SK-N-MC (cell line): ENCODE results near the gene TRIM37.

Experiments
- EZH2 ChIP-seq: fragments of 200-600 bp; sonication (generic); IDR thresholded peaks from one replicate; pipeline ENCODE4 v1.6.1; 2017; ENCODE audit warnings: antibody characterized with exemption
- FOXP2 ChIP-seq: optimal IDR thresholded peaks from 2 replicates; pipeline ENCODE3; 2011; ENCODE audit warnings: mild to moderate bottlenecking, moderate library complexity; ENCODE audit not compliant: insufficient read depth; ENCODE audit errors: extremely low read length, control extremely low read depth
- POLR2AphosphoS5 ChIP-seq: IDR thresholded peaks from 2 replicates; pipeline ENCODE4 v1.6.1; 2012; ENCODE audit warnings: mild to moderate bottlenecking, low read depth, low read length, borderline replicate concordance

DNA sequence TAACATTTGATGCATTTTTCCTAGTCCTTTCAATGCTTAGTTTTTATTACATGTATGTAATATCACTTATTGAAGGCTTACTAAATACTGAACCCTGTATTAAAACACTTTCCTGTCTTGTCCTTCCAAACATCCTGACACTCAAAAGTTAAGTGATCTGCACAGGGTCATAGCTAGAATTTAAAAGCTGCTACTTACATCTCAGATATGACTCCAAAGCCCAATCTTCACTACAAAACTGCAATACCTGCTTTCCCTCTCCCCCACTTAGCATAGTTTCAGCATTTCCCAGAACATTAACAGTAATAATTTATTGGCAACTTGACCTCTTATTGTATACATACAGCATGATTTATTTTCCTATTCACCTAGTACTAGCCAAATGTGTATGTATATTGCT, 4.3 kb upstream of the TRIM37 start:
- TF ChIP-seq POLR2AphosphoS5, result no peak
- TF ChIP-seq EZH2, result no peak
- TF ChIP-seq FOXP2, result no peak
